PC-9 (cell line): ENCODE data around the gene ANKFN1.

ENCODE experiments used
- EZH2 ChIP-seq: fragments of 200-600 bp; sonication (generic); IDR thresholded peaks from 2 replicates; pipeline ENCODE4 v1.8.0; 2017; ENCODE audit warnings: antibody characterized with exemption, low read depth
- TF ChIP-seq, protein P1 (sequence below): fragments of 200-600 bp; sonication (generic); conservative IDR thresholded peaks from 2 replicates; pipeline ENCODE4 v1.6.1; 2017; ENCODE audit warnings: mixed run types, antibody characterized with exemption, mild to moderate bottlenecking, moderate library complexity

DNA sequence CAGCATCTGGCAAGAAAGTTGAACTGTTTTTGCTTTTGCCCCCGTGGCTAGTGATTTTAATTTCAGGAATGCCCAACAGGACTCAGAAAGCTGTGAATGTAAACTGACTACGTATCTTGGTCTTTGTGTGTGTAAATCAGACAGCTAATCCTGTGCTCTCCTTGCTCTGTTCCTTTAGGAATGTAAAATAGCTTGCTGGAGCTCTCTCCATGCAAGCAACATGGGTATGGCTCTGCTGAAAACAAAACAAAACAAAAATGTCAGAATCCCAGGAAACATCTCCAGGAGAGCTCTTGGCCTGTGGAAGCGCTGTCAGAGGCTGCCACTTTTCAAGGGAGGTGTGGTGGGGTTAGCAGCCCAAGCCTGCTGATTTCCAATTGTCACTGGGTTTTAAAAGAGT, 278.5 kb downstream of the ANKFN1 start:
- TF ChIP-seq, protein P1, sequence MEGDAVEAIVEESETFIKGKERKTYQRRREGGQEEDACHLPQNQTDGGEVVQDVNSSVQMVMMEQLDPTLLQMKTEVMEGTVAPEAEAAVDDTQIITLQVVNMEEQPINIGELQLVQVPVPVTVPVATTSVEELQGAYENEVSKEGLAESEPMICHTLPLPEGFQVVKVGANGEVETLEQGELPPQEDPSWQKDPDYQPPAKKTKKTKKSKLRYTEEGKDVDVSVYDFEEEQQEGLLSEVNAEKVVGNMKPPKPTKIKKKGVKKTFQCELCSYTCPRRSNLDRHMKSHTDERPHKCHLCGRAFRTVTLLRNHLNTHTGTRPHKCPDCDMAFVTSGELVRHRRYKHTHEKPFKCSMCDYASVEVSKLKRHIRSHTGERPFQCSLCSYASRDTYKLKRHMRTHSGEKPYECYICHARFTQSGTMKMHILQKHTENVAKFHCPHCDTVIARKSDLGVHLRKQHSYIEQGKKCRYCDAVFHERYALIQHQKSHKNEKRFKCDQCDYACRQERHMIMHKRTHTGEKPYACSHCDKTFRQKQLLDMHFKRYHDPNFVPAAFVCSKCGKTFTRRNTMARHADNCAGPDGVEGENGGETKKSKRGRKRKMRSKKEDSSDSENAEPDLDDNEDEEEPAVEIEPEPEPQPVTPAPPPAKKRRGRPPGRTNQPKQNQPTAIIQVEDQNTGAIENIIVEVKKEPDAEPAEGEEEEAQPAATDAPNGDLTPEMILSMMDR, result no peak
- no peak for TF ChIP-seq EZH2
